Skeletal muscle cell (primary cell): ENCODE measurements around the gene SERP1.

Experiments
- DNase-seq: peaks from one replicate; pipeline ENCODE4 v3.0.0-alpha.2; 2010; ENCODE audit warnings: low read depth
- H3K4me3 ChIP-seq: 2 replicates; pipeline ENCODE4 v1.5.1; 2011; ENCODE audit warnings: low read depth, mild to moderate bottlenecking, control low read depth, low read length, moderate library complexity

The SERP1 gene

DNA sequence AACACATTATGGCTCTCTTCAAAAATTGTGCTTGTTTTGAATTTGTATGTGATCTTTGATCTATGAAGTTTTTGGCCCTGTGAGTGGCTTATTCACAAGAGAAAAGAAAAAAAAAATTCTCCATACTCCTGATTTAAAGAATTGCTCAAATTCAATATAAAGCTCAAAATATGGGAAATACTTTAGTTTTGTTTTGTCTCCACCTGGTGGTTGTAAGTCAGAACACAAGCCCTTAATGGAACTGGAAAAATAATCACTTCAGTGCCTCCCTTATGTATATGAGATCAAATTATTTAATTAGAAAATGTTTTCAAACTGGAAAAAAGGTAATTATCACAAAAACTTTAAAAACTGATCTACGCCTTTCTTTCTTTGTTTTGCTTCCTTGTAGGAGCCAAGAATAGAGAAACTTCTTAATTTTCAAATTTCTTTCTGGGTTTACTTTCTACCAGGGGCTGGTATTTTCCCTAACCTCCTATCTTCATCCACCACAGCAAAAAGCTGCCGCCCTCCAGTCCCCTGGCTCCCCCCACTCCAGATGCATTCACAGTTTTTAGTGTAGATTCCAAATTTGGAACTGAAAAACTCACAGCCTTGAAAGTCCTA is 50.6 kb downstream of the SERP1 start:
- H3K4me3 ChIP-seq = no peak overlapping the region
- DNase-seq = peak; percentile 8

DNA sequence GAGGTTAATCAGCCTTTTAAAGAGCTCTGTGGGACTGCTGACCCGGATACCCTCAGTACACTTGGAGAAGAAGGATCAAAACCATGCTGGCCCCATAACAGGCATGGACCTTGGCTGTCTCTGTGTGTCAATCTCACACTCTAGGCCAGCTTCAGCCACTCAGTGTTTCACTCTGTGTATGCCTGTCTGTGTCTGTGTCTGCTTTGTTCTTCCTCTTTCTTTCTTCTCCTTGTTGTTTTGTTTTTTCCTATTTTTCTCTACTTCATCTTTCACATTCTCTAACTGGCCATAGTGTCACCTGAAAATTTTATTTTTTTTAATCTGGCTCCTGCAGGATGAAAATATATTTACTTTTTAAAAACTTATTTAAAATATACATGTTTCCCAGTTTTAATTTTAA is 51.1 kb downstream of the SERP1 start:
- no peak for DNase-seq

DNA sequence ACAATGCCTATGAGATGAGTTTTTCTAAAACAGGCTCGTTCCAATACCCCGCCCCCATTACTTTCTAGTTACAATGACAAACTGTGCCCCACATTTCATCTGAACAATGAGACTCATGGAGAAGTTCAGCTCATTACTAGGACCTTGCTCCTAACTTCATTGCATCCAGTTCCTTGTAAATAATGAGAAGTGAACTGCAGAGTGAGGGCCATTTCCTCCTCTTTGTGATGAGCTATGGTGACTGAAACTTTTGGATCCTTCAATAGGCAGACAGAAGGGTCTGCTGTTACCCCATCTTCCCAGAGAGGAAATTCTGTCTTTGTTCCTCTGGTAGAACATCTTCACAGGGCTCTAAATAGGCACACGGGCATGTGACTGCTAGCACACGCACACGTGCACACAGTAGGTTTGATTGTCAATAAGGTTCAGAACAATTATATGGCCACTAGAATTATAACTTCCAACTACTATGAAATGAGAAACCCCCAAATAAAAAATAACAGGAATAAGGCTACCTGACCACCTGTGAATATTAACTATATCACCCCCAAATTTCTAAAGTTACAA is 51.8 kb downstream of the SERP1 start:
- DNase-seq = no peak
- no peak overlapping the region for H3K4me3 ChIP-seq

More for the DNA sequence above, 51.1 kb downstream of the SERP1 start:
- H3K4me3 ChIP-seq = no peak overlapping the region
